Upper lobe of left lung (tissue), 4 donors: ENCODE data around the gene IL21R.

Experiments used
- POLR2A ChIP-seq, 4 donors: fragments of 450-650 bp; IDR thresholded peaks; one replicate each; pipeline ENCODE4 v1.5.1; 2016 to 2017; ENCODE audit warnings: antibody characterized with exemption in 4 of 4, mild to moderate bottlenecking in 2 of 4
- POLR2AphosphoS5 ChIP-seq, 2 donors: sonication (generic); formaldehyde crosslinking; IDR thresholded peaks; one replicate each; pipeline ENCODE4 v1.5.1; 2017; ENCODE audit warnings: antibody characterized with exemption in 2 of 2
- TF ChIP-seq, protein P1 (sequence below), 6 experiments: fragments of 450-650 bp in 4 of 6; fragments of 200-600 bp in 2 of 6; sonication (generic) in 2 of 6; IDR thresholded peaks; one replicate each; pipeline ENCODE4 v1.5.1; 2016 to 2019; ENCODE audit warnings: antibody characterized with exemption in 6 of 6

DNA sequence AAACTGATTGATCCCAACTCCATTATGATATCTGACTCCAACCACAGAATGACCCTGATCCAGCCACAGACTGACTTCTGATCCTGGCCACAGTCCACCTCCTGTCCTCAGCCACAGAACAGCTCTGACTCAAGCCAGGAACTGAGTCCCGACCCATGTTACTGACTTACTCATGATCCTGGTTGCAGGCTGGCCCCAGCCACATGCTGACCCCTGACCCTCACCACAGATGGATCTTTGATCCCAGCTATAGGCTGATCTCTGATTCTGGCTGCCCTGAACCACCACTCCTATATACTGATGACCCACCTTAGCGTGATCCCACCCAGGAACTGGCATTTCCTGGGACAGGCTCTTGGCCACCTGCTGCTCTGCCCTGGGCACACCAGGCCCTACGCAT, 32.2 kb upstream of the IL21R start:
- no peak for TF ChIP-seq POLR2A (IDR thresholded peaks at IDR 0.05)
- TF ChIP-seq, protein P1, sequence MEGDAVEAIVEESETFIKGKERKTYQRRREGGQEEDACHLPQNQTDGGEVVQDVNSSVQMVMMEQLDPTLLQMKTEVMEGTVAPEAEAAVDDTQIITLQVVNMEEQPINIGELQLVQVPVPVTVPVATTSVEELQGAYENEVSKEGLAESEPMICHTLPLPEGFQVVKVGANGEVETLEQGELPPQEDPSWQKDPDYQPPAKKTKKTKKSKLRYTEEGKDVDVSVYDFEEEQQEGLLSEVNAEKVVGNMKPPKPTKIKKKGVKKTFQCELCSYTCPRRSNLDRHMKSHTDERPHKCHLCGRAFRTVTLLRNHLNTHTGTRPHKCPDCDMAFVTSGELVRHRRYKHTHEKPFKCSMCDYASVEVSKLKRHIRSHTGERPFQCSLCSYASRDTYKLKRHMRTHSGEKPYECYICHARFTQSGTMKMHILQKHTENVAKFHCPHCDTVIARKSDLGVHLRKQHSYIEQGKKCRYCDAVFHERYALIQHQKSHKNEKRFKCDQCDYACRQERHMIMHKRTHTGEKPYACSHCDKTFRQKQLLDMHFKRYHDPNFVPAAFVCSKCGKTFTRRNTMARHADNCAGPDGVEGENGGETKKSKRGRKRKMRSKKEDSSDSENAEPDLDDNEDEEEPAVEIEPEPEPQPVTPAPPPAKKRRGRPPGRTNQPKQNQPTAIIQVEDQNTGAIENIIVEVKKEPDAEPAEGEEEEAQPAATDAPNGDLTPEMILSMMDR (IDR thresholded peaks at IDR 0.05) = no peak
- TF ChIP-seq POLR2AphosphoS5 (IDR thresholded peaks at IDR 0.05) = no peak
